HL-60/S4 (cell line): ENCODE data around the gene RRAS2.

Experiments
- in situ Hi-C: fragments of 300-500 bp; cut with MboI; formaldehyde crosslinking; loops from 2 replicates; pipeline ENCODE4 v1.14.3; 2022; ENCODE audit warnings: low sequenced_read_pairs

Gene RRAS2

DNA sequence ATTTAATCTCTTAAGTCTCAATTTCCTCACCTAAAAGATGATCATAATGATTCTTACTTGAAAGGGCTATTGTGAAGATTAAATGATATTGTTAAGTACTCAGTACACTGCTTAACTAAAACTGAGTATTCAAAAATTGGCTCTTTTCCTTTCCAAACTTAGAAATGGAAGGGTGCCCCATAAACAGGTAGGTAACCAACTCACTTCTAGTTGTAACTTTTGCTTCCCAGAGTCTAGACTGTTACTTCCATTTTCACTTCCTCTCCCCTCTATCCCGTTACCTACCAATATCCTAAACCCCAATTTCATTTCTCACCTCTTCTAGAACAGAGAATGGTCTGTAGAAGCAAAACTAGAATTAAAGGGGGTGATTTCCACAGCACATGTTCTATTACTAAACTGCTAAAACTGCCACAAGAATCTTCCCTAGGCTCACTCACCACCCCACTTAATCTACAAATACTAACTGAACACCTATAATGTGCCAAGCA is 50.0 kb downstream of the RRAS2 start:
- in situ Hi-C loops, result no loop called here

GRCh38 chr11:14308114-14308896 is 50.7 kb downstream of the RRAS2 start:
- in situ Hi-C loops, result no loop called here

- in situ Hi-C loops, result no loop called here
Observed at GRCh38 chr11:14306481-14306880, 52.5 kb downstream of the RRAS2 start.

DNA sequence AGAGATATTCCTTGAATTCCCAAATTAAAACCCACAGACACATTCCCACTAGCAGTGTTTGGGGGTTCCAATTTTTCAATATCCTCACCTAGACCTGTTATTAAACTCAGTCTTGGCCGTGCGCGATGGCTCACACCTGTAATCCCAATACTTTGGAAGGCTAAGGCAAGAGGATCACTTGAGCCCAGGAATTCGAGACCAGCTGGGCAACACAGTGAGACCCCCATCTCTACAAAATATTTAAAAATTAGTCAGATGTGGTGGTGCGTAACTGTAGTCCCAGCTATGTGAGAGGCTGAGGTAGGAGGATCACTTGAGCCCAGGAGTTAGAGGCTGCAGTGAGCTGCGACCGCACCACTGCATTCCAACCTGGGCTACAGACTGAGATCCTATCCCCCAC is 53.3 kb downstream of the RRAS2 start:
- in situ Hi-C loops, result no loop called here

DNA sequence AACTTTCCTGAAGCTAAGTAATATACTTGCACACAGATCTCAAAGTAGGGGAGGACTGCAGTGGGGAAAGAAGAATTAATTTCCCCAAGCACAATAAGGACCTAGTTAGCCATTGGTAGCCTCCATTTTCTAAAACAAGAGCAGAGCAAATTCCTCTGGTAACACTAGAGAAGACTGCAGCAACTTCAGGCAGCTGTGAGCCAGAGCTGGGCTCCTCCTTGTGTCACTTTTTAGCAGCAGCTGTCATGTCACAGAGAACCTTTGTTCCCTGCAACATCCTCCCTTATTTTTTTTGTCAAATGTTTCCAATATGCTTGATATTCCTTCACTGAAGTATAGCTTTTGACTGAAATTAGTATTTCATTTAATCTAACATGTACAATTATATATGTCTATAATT is 54.4 kb downstream of the RRAS2 start:
- in situ Hi-C loops, result no loop called here

- in situ Hi-C loops, result no loop called here
Observed at GRCh38 chr11:14300661-14301304, 58.2 kb downstream of the RRAS2 start.

DNA sequence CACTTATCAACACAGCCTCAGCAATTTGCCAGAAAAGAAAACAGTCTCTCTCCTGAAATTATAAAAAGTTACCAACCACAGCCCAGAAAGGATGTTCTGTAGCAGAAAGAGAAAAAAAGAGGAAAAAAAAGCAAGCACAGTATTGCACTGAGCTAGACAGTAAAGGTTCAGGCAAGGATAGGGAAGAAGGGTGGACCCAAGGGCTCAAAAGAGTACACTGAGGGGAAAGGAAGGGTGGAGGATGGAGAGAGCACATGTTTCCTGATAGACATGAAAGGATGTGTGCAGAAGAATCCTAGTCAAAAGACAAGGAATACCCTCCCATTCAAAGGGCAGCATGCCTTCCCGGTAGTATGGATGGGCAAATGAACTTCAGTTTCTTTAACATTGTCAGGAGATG is 59.1 kb downstream of the RRAS2 start:
- in situ Hi-C loops, result loop anchor here (25.0 kb wide), 1 partner anchor 162 kb away; no protein-coding TSS in a partner anchor

- in situ Hi-C loops, result loop anchor here (25.0 kb wide), 1 partner anchor 172 kb away; no protein-coding TSS in a partner anchor
Observed at GRCh38 chr11:14290422-14290821, 68.6 kb downstream of the RRAS2 start.

DNA sequence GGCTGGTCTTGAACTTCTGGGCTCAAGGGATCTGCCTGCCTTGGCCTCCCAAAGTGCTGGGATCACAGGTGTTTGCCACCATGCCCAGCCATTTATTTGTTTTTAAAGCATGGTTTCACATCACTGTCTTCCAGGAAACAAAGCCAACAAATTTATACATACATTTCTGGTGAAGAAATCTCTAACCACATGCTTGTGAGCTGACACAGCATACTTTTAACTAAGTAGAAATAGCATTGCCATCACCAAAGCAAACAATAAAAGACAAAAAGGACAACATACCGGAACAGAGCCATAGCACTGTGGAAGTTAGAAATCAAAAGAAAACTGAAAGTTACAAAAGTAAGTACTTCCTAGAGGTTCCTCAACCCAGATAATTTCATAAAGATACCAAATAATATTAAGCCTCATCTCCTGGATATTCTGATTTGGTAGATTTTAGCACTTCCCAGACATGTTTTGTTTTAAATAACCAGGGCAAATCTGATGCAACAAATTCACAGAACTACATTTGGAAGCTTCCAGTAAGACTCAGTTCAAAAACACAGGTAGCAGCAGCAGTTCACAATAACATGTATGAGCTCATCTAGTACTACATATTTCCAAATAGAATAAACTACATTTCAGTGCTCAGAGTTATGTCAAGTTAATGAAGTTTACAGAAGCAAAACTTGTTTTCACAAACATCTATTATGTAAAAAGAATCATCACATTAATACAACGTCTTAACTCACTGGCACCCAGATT is 70.6 kb downstream of the RRAS2 start:
- in situ Hi-C loops, result loop anchor here (25.0 kb wide), 1 partner anchor 174 kb away; no protein-coding TSS in a partner anchor

- in situ Hi-C loops, result loop anchor here (25.0 kb wide), 1 partner anchor 183 kb away; no protein-coding TSS in a partner anchor
Observed at GRCh38 chr11:14278869-14279268, 80.1 kb downstream of the RRAS2 start.

GRCh38 chr11:14275076-14275475 is 83.9 kb downstream of the RRAS2 start:
- in situ Hi-C loops, result loop anchor here (25.0 kb wide), 1 partner anchor 187 kb away; no protein-coding TSS in a partner anchor

DNA sequence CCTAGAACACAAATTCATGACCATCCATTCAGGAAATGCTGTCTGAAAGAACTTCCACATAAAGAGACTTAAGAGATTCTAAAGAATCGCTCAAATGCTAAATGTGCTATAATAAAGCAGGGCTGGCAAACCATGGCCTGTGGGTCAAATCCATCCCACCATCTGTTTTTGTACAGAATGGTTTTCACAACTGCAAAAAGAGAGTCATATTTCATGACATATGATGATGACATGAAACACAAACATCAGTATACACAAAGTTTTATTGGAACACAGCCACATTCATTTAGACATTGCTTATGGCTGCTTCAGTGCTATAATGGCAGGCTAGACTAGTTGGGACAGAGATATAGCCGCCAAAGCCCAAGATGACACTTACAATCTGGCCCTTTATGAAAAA is 85.1 kb downstream of the RRAS2 start:
- in situ Hi-C loops, result no loop called here

DNA sequence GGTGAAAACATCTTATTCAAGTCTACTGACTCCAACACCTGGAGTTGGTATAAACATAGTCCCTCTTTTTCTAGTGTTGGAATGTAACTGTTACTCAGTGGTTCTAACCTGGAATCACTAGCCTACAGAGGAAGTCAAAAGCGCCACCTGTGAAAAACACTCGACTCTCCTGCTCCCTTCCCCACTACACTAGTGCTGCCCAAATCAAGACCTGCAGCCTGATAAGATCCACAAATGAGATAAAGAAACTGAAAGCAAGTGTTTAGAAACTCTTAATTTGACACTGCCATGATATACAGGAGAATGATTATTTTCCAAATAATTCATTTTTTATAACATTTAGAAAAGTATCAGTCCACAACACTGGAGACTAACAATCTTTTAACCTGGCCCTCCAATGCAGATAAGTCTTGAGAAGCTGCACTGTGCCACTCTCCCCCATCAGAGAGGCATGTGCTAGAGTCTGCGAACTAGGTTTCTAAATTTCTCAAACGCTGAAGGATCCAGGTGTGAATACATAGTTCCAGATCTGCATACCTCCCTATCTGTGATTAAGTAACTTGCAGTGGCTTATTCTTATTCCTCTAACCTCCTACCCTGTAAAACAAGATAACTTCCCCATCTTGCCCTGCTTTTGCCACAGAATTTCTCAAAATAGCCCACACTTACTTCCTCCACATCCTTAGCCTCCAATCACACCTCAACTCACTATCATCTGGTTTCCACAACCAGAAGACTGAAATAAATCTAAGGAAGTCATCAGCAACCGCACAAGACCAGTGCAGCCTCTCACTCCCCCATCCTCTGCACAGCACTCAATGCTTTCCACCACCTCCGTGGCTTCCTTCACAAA is 88.1 kb downstream of the RRAS2 start:
- in situ Hi-C loops, result no loop called here

DNA sequence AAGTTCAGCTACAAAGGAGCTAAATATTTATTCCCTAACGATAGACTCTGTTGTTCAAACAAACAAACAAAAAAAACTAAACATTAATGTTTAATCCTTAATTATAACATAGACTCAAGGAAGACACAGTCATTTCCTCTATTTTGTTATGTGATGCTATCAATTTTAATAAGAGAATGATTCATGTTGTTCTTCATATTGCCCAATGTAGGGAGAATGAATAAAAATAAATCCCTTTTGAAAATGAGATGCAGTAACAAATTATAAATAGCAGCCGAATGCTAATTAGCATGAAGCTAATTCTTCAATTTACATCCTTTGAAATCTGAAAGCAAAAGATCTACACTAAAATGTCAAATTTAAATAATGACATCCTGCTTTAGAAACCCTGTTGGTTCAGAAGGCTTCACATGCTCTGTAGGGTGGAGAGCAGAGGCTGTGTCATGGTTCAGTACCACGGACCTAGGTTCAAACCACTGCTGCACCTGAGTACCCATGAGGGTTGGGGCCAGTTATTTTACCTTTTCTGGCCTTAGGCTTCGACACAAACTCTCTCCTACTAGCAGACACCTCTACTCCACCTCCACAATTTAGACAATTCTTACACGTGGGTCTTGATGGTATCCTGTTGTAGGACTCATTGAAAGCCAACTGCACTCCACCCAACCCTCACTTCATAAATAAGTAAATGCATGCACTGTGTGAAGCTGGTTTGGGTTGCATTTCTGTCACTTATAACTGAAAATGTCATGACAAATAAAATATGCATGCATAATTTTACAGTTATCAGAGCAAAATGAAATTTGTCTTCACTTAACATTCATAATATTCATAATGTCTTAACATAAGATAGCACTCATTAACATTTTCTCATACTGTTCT is 89.0 kb downstream of the RRAS2 start:
- in situ Hi-C loops, result no loop called here

DNA sequence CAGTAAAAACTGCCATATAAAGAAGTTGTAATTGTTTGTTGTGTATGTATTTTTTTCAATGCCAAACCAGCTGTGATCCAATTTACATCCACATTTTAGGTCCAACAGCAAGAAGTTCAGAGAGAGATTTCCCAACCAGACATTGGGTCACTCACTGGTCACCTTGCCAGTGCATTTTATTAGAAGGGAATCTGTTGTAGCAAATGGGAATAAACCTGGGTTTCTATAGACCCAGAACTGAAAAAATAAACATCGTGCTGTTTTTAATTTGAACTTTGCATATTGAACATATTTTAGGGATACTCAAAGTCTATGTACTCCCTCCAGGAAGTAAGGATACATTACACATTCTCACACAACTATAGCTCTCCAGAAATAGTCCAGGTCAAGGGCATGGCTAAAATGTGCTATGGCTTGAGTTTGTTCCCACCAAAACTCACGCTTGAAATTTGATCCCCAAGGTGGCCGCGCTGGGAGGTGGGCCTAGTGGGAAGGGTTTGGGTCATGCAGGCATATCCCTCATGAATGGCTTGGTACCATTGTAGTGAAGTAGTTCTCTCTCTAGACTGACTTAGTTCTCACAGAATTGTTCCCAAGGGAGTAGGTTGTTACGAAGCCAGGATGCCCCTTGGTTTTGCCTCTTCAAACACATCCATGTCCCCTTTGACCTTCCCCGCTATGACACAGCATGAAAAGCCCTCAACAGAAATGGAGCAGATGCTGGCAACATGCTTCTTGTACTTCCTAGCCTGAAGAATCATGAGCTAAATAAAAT is 90.9 kb downstream of the RRAS2 start:
- in situ Hi-C loops, result no loop called here

DNA sequence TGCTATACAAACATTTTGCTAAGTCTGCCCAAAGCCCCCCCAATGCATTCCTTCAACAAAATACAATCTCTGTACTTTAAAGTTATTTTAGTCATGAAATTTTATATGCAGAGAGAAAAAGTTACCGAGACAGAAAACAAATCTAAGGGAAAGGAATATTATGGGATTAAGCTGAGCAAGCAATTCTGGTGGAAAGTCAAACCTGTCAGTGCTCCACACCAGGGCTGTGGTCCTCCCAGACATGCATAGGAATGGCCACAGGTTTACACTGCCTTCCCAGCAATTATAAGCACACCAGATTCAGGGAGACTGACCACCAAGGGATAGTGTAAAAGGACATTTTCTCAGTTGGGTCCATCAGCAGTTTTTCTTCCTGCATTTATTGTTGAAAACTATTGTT is 92.4 kb downstream of the RRAS2 start:
- in situ Hi-C loops, result no loop called here

- in situ Hi-C loops, result no loop called here
Observed at GRCh38 chr11:14264966-14265365, 94.0 kb downstream of the RRAS2 start.

- in situ Hi-C loops, result no loop called here
Observed at GRCh38 chr11:14262271-14262846, 96.6 kb downstream of the RRAS2 start.
